Activated CD4-positive, alpha-beta T cell treated with anti-CD3 and anti-CD28 coated beads, Interleukin-2, amount 10 ng/mL, durations not matched to agents 24 days and 14 days (primary cell): Measurements from ENCODE around the gene FRYL. TPM values are rescaled to one million over a fixed set of nuclear protein-coding genes. Genes with fewer than 3 reads are reported as not detected.
A peak's percentile ranks its signal among the peaks of the same experiment; 100 is the strongest.

ENCODE experiments used
- DNase-seq: peaks from one replicate; pipeline ENCODE4 v3.0.0; 2022
- H3K27ac Mint-ChIP-seq: one replicate; pipeline ENCODE4 v1.8.0; 2022; ENCODE audit warnings: mild to moderate bottlenecking, mixed read lengths
- H3K27me3 Mint-ChIP-seq: one replicate; pipeline ENCODE4 v1.8.0; 2022; ENCODE audit warnings: mixed read lengths
- H3K36me3 Mint-ChIP-seq: one replicate; pipeline ENCODE4 v1.8.0; 2022; ENCODE audit warnings: low read depth, mild to moderate bottlenecking, mixed read lengths
- H3K4me1 Mint-ChIP-seq: one replicate; pipeline ENCODE4 v1.8.0; 2021; ENCODE audit warnings: mixed read lengths
- H3K4me3 Mint-ChIP-seq: one replicate; pipeline ENCODE4 v1.8.0; 2022; ENCODE audit warnings: mild to moderate bottlenecking, moderate library complexity, mixed read lengths
- H3K9me3 Mint-ChIP-seq: one replicate; pipeline ENCODE4 v1.8.0; 2021; ENCODE audit warnings: mixed read lengths
- intact Hi-C: fragments of 100-400 bp; cut with micrococcal nuclease; formaldehyde crosslinking; loops from one replicate; pipeline ENCODE4 v1.15.1; 2023
- total RNA-seq: library from RNA; stranded (reverse); gene quantifications from 2 replicates; pipeline ENCODE4 v1.2.3, GENCODE V29; 2022

The FRYL gene
- total RNA-seq, 1 donor from 2014 or later, result 66.0 TPM

- no peak for DNase-seq
- Mint-ChIP-seq H3K36me3 (peaks cover 11% of the 10 kb centered on the region), H3K27me3 (no peaks in the 10 kb centered on the region), H3K4me1 (peaks cover 14% of the 10 kb centered on the region), H3K9me3 (peaks cover 3% of the 10 kb centered on the region), H3K27ac (no peak overlapping the region), H3K4me3 (no peak overlapping the region)
- intact Hi-C loops, result no loop called here
These were observed 114.4 kb downstream of the FRYL start for GRCh38 chr4:48665555-48666186.

- H3K9me3 Mint-ChIP-seq, result no peaks in the 10 kb centered on the region
- H3K4me1 Mint-ChIP-seq, result peaks cover 15% of the 10 kb centered on the region
- no peak overlapping the region for H3K27ac Mint-ChIP-seq
- H3K4me3 Mint-ChIP-seq, result no peak overlapping the region
- intact Hi-C loops, result no loop called here
- no peak for DNase-seq
- H3K36me3 Mint-ChIP-seq, result peaks cover 8% of the 10 kb centered on the region
- no peaks in the 10 kb centered on the region for H3K27me3 Mint-ChIP-seq
These were observed 115.1 kb downstream of the FRYL start for GRCh38 chr4:48664938-48665337.

- intact Hi-C loops, result no loop called here
- Mint-ChIP-seq H3K27me3 (no peaks in the 10 kb centered on the region), H3K36me3 (peaks cover 13% of the 10 kb centered on the region), H3K9me3 (no peaks in the 10 kb centered on the region), H3K4me1 (peaks cover 17% of the 10 kb centered on the region), H3K4me3 (no peak overlapping the region), H3K27ac (no peak overlapping the region)
- DNase-seq, result no peak
These were observed 118.7 kb downstream of the FRYL start for GRCh38 chr4:48661391-48661790.

- H3K36me3 Mint-ChIP-seq, result peaks cover 11% of the 10 kb centered on the region
- intact Hi-C loops, result no loop called here
- H3K4me1 Mint-ChIP-seq, result peaks cover 11% of the 10 kb centered on the region
- H3K9me3 Mint-ChIP-seq, result no peaks in the 10 kb centered on the region
- H3K4me3 Mint-ChIP-seq, result no peak overlapping the region
- no peak for DNase-seq
- H3K27me3 Mint-ChIP-seq, result no peaks in the 10 kb centered on the region
- no peak overlapping the region for H3K27ac Mint-ChIP-seq
These were observed 119.7 kb downstream of the FRYL start for GRCh38 chr4:48660347-48660746.

GRCh38 chr4:48654015-48654664, 125.9 kb downstream of the FRYL start:
- Mint-ChIP-seq H3K9me3 (no peaks in the 10 kb centered on the region), H3K27ac (no peak overlapping the region), H3K4me1 (peaks cover 35% of the 10 kb centered on the region), H3K36me3 (peaks cover 14% of the 10 kb centered on the region), H3K4me3 (peak overlapping the region; percentile 18), H3K27me3 (no peaks in the 10 kb centered on the region)
- DNase-seq, result no peak
- intact Hi-C loops, result no loop called here

- no peak for DNase-seq
- Mint-ChIP-seq H3K36me3 (peaks cover 10% of the 10 kb centered on the region), H3K9me3 (no peaks in the 10 kb centered on the region), H3K27ac (no peak overlapping the region), H3K4me3 (peak overlapping the region; percentile 18), H3K27me3 (no peaks in the 10 kb centered on the region), H3K4me1 (peaks cover 31% of the 10 kb centered on the region)
- intact Hi-C loops, result no loop called here
These were observed 126.7 kb downstream of the FRYL start for GRCh38 chr4:48653217-48654014.

- H3K4me1 Mint-ChIP-seq, result peaks cover 34% of the 10 kb centered on the region
These were observed 128.2 kb downstream of the FRYL start for GRCh38 chr4:48651914-48652313.

GRCh38 chr4:48649505-48649904, 130.6 kb downstream of the FRYL start:
- H3K27ac Mint-ChIP-seq, result no peak overlapping the region
- H3K36me3 Mint-ChIP-seq, result peaks cover 15% of the 10 kb centered on the region
- peaks cover 29% of the 10 kb centered on the region for H3K4me1 Mint-ChIP-seq
- no peaks in the 10 kb centered on the region for H3K27me3 Mint-ChIP-seq
- H3K4me3 Mint-ChIP-seq, result no peak overlapping the region
- H3K9me3 Mint-ChIP-seq, result no peaks in the 10 kb centered on the region
- intact Hi-C loops, result no loop called here
- no peak for DNase-seq

More at GRCh38 chr4:48651914-48652313, 128.2 kb downstream of the FRYL start:
- no peak overlapping the region for H3K4me3 Mint-ChIP-seq
- intact Hi-C loops, result no loop called here
- no peak for DNase-seq
- no peak overlapping the region for H3K27ac Mint-ChIP-seq
- H3K9me3 Mint-ChIP-seq, result no peaks in the 10 kb centered on the region
- no peaks in the 10 kb centered on the region for H3K27me3 Mint-ChIP-seq
- H3K36me3 Mint-ChIP-seq, result peaks cover 15% of the 10 kb centered on the region

GRCh38 chr4:48645225-48645794, 134.8 kb downstream of the FRYL start:
- no peak for DNase-seq
- Mint-ChIP-seq H3K27me3 (no peaks in the 10 kb centered on the region), H3K27ac (no peak overlapping the region), H3K4me3 (no peak overlapping the region), H3K4me1 (peaks cover 6% of the 10 kb centered on the region), H3K36me3 (peaks cover 8% of the 10 kb centered on the region), H3K9me3 (no peaks in the 10 kb centered on the region)
- intact Hi-C loops, result no loop called here

- no peaks in the 10 kb centered on the region for H3K27me3 Mint-ChIP-seq
- no peak for DNase-seq
- no peak overlapping the region for H3K4me3 Mint-ChIP-seq
- H3K9me3 Mint-ChIP-seq, result peaks cover 4% of the 10 kb centered on the region
- H3K36me3 Mint-ChIP-seq, result peaks cover 13% of the 10 kb centered on the region
- H3K27ac Mint-ChIP-seq, result no peak overlapping the region
- intact Hi-C loops, result no loop called here
- peaks cover 4% of the 10 kb centered on the region for H3K4me1 Mint-ChIP-seq
These were observed 137.4 kb downstream of the FRYL start for GRCh38 chr4:48642421-48643374.

- H3K36me3 Mint-ChIP-seq, result peaks cover 13% of the 10 kb centered on the region
- no peaks in the 10 kb centered on the region for H3K27me3 Mint-ChIP-seq
- no peak for DNase-seq
- H3K27ac Mint-ChIP-seq, result no peak overlapping the region
- peaks cover 9% of the 10 kb centered on the region for H3K4me1 Mint-ChIP-seq
- intact Hi-C loops, result no loop called here
- peaks cover 4% of the 10 kb centered on the region for H3K9me3 Mint-ChIP-seq
- no peak overlapping the region for H3K4me3 Mint-ChIP-seq
These were observed 138.7 kb downstream of the FRYL start for GRCh38 chr4:48641401-48641800.

- intact Hi-C loops, result no loop called here
- Mint-ChIP-seq H3K4me3 (no peak overlapping the region), H3K4me1 (peaks cover 9% of the 10 kb centered on the region)
These were observed 139.4 kb downstream of the FRYL start for GRCh38 chr4:48640699-48641098.

GRCh38 chr4:48640225-48640624, 139.9 kb downstream of the FRYL start:
- H3K4me1 Mint-ChIP-seq, result peaks cover 9% of the 10 kb centered on the region

More at GRCh38 chr4:48640699-48641098, 139.4 kb downstream of the FRYL start:
- Mint-ChIP-seq H3K9me3 (peaks cover 4% of the 10 kb centered on the region), H3K27ac (no peak overlapping the region), H3K36me3 (peaks cover 13% of the 10 kb centered on the region), H3K27me3 (no peaks in the 10 kb centered on the region)
- no peak for DNase-seq

More at GRCh38 chr4:48640225-48640624, 139.9 kb downstream of the FRYL start:
- DNase-seq, result no peak
- Mint-ChIP-seq H3K9me3 (peaks cover 4% of the 10 kb centered on the region), H3K4me3 (no peak overlapping the region), H3K36me3 (peaks cover 13% of the 10 kb centered on the region), H3K27me3 (no peaks in the 10 kb centered on the region), H3K27ac (no peak overlapping the region)
- intact Hi-C loops, result no loop called here
